ENCODE measurements around the gene PIEZO1. TPM values are rescaled to one million over a fixed set of nuclear protein-coding genes. Genes with fewer than 3 reads are reported as not detected.

The PIEZO1 gene
- total and polyA plus RNA-seq, 2 experiments from 2014 or later = 30.4 to 70.1 TPM

DNA sequence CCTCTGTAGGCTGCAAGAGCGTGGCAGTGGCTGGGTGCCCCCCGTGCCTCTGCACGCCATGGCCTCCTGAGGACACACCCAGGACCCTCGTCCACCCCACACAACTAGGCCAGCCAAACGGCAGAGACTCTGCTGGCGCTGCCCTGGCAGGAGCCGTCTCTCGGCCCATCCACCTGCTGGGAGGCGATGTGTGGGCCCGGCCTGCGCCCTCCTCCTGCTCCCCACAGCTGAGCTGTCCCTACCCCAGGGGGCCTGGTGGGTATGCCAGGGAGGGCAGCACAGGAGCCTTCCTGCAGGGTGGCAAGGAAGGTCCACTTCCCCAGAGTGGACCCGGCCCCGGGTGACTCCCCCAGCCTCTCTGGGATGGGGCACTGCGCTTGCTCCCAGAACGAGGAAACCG is 85.8 kb downstream of the PIEZO1 start:
- DNase-seq (ENCODE audit: low spot score) = no peak
- H3K4me3 ChIP-seq = no peak overlapping the region
- no peaks in the 10 kb centered on the region for H3K9me2 ChIP-seq (ENCODE audit: insufficient read depth)
- no peak for TF ChIP-seq EZH2phosphoT487 (IDR thresholded peaks at IDR 0.05; ENCODE audit: unreplicated experiment)
- TF ChIP-seq POLR2AphosphoS5 (IDR thresholded peaks at IDR 0.05; ENCODE audit: low read depth) = no peak
- TF ChIP-seq STAT1 (IDR thresholded peaks at IDR 0.05; ENCODE audit: unreplicated experiment) = no peak
- TF ChIP-seq, protein P1, sequence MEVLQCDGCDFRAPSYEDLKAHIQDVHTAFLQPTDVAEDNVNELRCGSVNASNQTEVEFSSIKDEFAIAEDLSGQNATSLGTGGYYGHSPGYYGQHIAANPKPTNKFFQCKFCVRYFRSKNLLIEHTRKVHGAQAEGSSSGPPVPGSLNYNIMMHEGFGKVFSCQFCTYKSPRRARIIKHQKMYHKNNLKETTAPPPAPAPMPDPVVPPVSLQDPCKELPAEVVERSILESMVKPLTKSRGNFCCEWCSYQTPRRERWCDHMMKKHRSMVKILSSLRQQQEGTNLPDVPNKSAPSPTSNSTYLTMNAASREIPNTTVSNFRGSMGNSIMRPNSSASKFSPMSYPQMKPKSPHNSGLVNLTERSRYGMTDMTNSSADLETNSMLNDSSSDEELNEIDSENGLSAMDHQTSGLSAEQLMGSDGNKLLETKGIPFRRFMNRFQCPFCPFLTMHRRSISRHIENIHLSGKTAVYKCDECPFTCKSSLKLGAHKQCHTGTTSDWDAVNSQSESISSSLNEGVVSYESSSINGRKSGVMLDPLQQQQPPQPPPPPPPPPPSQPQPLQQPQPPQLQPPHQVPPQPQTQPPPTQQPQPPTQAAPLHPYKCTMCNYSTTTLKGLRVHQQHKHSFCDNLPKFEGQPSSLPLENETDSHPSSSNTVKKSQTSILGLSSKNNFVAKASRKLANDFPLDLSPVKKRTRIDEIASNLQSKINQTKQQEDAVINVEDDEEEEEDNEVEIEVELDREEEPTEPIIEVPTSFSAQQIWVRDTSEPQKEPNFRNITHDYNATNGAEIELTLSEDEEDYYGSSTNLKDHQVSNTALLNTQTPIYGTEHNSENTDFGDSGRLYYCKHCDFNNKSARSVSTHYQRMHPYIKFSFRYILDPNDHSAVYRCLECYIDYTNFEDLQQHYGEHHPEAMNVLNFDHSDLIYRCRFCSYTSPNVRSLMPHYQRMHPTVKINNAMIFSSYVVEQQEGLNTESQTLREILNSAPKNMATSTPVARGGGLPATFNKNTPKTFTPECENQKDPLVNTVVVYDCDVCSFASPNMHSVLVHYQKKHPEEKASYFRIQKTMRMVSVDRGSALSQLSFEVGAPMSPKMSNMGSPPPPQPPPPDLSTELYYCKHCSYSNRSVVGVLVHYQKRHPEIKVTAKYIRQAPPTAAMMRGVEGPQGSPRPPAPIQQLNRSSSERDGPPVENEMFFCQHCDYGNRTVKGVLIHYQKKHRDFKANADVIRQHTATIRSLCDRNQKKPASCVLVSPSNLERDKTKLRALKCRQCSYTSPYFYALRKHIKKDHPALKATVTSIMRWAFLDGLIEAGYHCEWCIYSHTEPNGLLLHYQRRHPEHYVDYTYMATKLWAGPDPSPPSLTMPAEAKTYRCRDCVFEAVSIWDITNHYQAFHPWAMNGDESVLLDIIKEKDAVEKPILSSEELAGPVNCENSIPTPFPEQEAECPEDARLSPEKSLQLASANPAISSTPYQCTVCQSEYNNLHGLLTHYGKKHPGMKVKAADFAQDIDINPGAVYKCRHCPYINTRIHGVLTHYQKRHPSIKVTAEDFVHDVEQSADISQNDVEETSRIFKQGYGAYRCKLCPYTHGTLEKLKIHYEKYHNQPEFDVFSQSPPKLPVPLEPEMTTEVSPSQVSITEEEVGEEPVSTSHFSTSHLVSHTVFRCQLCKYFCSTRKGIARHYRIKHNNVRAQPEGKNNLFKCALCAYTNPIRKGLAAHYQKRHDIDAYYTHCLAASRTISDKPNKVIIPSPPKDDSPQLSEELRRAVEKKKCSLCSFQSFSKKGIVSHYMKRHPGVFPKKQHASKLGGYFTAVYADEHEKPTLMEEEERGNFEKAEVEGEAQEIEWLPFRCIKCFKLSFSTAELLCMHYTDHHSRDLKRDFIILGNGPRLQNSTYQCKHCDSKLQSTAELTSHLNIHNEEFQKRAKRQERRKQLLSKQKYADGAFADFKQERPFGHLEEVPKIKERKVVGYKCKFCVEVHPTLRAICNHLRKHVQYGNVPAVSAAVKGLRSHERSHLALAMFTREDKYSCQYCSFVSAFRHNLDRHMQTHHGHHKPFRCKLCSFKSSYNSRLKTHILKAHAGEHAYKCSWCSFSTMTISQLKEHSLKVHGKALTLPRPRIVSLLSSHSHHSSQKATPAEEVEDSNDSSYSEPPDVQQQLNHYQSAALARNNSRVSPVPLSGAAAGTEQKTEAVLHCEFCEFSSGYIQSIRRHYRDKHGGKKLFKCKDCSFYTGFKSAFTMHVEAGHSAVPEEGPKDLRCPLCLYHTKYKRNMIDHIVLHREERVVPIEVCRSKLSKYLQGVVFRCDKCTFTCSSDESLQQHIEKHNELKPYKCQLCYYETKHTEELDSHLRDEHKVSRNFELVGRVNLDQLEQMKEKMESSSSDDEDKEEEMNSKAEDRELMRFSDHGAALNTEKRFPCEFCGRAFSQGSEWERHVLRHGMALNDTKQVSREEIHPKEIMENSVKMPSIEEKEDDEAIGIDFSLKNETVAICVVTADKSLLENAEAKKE (CRISPR knock-in tag; IDR thresholded peaks at IDR 0.05) = no peak
- no peak for TF ChIP-seq ZNF114 (CRISPR knock-in tag; IDR thresholded peaks at IDR 0.05)
- TF ChIP-seq CREB1 (CRISPR knock-in tag; IDR thresholded peaks at IDR 0.05; ENCODE audit: low read depth) = no peak
- TF ChIP-seq, protein P2, sequence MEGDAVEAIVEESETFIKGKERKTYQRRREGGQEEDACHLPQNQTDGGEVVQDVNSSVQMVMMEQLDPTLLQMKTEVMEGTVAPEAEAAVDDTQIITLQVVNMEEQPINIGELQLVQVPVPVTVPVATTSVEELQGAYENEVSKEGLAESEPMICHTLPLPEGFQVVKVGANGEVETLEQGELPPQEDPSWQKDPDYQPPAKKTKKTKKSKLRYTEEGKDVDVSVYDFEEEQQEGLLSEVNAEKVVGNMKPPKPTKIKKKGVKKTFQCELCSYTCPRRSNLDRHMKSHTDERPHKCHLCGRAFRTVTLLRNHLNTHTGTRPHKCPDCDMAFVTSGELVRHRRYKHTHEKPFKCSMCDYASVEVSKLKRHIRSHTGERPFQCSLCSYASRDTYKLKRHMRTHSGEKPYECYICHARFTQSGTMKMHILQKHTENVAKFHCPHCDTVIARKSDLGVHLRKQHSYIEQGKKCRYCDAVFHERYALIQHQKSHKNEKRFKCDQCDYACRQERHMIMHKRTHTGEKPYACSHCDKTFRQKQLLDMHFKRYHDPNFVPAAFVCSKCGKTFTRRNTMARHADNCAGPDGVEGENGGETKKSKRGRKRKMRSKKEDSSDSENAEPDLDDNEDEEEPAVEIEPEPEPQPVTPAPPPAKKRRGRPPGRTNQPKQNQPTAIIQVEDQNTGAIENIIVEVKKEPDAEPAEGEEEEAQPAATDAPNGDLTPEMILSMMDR (conservative IDR thresholded peaks at IDR 0.05; ENCODE audit: low read depth in 2 of 2) = no peak
- no peak for TF ChIP-seq EZH2 (IDR thresholded peaks at IDR 0.05; ENCODE audit: low read depth, unreplicated experiment)
- H3K4me3 Mint-ChIP-seq = no peak overlapping the region
- H3K27ac ChIP-seq (ENCODE audit: low read depth) = no peak overlapping the region
- H3K4me1 Mint-ChIP-seq = peaks cover 4% of the 10 kb centered on the region
- peaks cover 7% of the 10 kb centered on the region; the same call in 1 of the 2 replicates for H3K79me2 ChIP-seq (replicated peaks; ENCODE audit: insufficient read depth)
- ATAC-seq = no peak
- H3K27me3 ChIP-seq (ENCODE audit: insufficient read depth) = no peaks in the 10 kb centered on the region
- H4K20me1 ChIP-seq (replicated peaks; ENCODE audit: insufficient read depth) = 0 out of 2 replicates have a peak, but pooled peaks cover 1% of the 10 kb centered on the region
- no peak overlapping the region for H2AFZ ChIP-seq
- no peaks in the 10 kb centered on the region for H3K36me3 ChIP-seq (ENCODE audit: insufficient read depth)
- H3K27ac Mint-ChIP-seq = no peak overlapping the region
- no peaks in the 10 kb centered on the region for H3K9me3 Mint-ChIP-seq
- H3K4me1 ChIP-seq (ENCODE audit: insufficient read depth) = no peaks in the 10 kb centered on the region
- no peaks in the 10 kb centered on the region; the same call in 2 of the 3 replicates for H3K36me3 Mint-ChIP-seq (ENCODE audit: low read depth)
- H3F3A ChIP-seq (replicated peaks; ENCODE audit: low read depth) = no peaks in the 10 kb centered on the region
- H3K4me2 ChIP-seq = no peak overlapping the region
- H3K27me3 Mint-ChIP-seq (ENCODE audit: insufficient read depth, low read depth, poor library complexity) = peaks cover 2% of the 10 kb centered on the region

All from GM23338 (cell line).